Testis (tissue), 2 donors: ENCODE measurements around the gene GP1BB.

ENCODE experiments used
- POLR2A ChIP-seq: fragments of 450-650 bp; IDR thresholded peaks from one replicate; pipeline ENCODE4 v1.6.1; 2017; ENCODE audit warnings: antibody characterized with exemption, mild to moderate bottlenecking, moderate library complexity
- TF ChIP-seq, protein P1 (sequence below), 3 experiments: fragments of 450-650 bp in 2 of 3; fragments of 200-600 bp in 1 of 3; sonication (generic) in 1 of 3; IDR thresholded peaks; one replicate each; pipeline ENCODE4 v1.5.1; 2016 to 2019; ENCODE audit warnings: antibody characterized with exemption in 3 of 3, mild to moderate bottlenecking in 2 of 3, moderate library complexity in 1 of 3

DNA sequence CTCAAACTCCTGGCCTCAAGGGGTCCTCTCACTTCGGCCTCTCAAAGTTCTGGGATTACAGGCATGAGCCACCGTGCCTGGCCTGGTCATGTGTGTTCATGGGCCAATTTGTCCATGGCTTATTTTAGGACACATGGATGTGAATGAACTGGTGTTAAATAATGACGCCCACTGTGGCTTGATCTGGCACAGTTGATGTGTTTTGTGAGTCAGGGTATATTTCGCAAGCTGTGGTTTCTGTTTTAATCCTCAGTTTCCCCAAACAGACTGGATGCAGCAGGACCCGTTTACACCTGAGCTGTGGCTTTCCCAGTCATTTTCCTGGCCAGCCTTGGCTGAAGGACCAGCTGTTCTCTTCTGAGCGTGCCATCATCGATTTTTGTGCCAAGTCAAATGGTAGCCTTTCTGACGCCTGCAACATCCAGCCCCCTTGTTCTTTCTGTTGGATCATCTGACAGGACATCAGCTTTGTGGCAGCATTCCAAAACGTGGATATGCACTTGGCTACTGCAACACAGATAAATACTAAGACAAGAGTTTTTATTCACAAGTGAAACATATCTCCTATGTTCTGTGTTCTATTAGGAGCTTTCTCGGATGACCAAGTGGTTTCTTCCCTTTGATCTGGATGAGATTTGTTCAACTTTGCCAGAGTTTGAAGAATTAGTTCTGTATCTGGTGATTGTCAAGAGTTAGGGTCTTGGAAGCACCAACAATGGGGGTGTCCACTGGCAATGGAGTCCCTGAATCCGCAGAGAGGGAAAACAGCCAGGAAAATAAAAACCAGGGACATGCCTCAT is 49.0 kb upstream of the GP1BB start:
- TF ChIP-seq, protein P1, sequence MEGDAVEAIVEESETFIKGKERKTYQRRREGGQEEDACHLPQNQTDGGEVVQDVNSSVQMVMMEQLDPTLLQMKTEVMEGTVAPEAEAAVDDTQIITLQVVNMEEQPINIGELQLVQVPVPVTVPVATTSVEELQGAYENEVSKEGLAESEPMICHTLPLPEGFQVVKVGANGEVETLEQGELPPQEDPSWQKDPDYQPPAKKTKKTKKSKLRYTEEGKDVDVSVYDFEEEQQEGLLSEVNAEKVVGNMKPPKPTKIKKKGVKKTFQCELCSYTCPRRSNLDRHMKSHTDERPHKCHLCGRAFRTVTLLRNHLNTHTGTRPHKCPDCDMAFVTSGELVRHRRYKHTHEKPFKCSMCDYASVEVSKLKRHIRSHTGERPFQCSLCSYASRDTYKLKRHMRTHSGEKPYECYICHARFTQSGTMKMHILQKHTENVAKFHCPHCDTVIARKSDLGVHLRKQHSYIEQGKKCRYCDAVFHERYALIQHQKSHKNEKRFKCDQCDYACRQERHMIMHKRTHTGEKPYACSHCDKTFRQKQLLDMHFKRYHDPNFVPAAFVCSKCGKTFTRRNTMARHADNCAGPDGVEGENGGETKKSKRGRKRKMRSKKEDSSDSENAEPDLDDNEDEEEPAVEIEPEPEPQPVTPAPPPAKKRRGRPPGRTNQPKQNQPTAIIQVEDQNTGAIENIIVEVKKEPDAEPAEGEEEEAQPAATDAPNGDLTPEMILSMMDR (IDR thresholded peaks at IDR 0.05): no peak
- TF ChIP-seq POLR2A: no peak
